ENCODE results near the gene TLL2. TPM values are rescaled to one million over a fixed set of nuclear protein-coding genes. Genes with fewer than 3 reads are reported as not detected.

The TLL2 gene
- total and polyA plus RNA-seq, 11 donors = 1.8 to 8.6 (median 4.6) TPM

DNA sequence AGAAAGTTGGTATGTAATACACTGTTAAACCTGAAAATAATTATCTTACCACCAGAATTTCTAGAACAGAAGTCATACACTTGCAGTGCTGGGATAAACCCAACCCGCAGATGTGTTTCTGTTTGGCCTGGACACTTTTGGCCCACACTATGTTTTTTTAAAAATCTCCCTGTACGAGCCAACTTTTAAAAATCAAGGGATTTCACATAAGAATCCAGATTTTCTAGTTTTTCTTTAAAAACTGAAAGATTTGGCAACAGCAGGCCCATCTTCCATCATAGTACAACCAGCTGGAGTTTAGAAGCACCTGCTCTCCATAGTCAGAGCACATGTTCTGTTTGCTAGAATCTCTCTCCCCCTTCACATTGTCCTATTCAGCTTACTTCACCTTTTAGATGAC, 74.0 kb downstream of the TLL2 start:
- peaks cover 0 to 25% (median 7%) of the 10 kb centered on the region in 12 donors for H3K4me1 ChIP-seq
- intact Hi-C loops (cut with DNase I) = no loop called here
- no peaks in the 10 kb centered on the region for H3K36me3 ChIP-seq
- TF ChIP-seq, protein P1, sequence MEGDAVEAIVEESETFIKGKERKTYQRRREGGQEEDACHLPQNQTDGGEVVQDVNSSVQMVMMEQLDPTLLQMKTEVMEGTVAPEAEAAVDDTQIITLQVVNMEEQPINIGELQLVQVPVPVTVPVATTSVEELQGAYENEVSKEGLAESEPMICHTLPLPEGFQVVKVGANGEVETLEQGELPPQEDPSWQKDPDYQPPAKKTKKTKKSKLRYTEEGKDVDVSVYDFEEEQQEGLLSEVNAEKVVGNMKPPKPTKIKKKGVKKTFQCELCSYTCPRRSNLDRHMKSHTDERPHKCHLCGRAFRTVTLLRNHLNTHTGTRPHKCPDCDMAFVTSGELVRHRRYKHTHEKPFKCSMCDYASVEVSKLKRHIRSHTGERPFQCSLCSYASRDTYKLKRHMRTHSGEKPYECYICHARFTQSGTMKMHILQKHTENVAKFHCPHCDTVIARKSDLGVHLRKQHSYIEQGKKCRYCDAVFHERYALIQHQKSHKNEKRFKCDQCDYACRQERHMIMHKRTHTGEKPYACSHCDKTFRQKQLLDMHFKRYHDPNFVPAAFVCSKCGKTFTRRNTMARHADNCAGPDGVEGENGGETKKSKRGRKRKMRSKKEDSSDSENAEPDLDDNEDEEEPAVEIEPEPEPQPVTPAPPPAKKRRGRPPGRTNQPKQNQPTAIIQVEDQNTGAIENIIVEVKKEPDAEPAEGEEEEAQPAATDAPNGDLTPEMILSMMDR (IDR thresholded peaks at IDR 0.05) = no peak
- TF ChIP-seq POLR2A (IDR thresholded peaks at IDR 0.05) = no peak
- DNase-seq = peak in 1 of 5 donors; percentile 29
- no peak overlapping the region for H3K4me3 ChIP-seq
- no peaks in the 10 kb centered on the region for H3K27me3 ChIP-seq
- WGBS, 4 donors = 71 to 80% (median 77%) methylated on average over 2 of the region's 2 CpGs
- peak overlapping the region in 6 of 12 donors; percentile 18 to 76 (median 50) for H3K27ac ChIP-seq
- peaks cover 0 to 6% (median 0%) of the 10 kb centered on the region in 12 donors for H3K9me3 ChIP-seq
- peak; percentile 28 to 77 (median 52) for ATAC-seq

DNA sequence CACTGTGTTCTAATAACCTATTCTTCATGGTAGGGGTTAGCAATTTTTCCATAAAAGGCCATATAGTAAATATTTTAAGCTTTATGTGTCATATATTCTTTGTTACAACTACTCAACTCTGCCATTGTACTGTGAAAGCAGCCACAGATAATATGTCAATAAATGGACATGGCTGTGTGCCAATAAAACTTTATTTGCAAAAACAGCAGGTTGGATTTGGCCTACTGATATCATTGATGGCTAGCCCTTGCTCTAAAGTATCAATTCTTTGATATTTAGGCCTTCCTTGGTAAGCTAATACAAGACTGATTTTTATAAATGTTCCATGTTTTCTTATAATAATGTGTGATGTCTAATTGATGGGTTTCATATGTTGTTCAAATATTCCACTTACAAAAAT, 77.7 kb downstream of the TLL2 start:
- no peak for TF ChIP-seq POLR2A (IDR thresholded peaks at IDR 0.05)
- TF ChIP-seq, protein P1 (IDR thresholded peaks at IDR 0.05) = no peak
- intact Hi-C loops (cut with DNase I) = no loop called here
- Histone ChIP-seq H3K36me3 (no peaks in the 10 kb centered on the region), H3K27me3 (no peaks in the 10 kb centered on the region), H3K4me1 (peaks cover 0 to 19% (median 4%) of the 10 kb centered on the region in 12 donors), H3K9me3 (peaks cover 0 to 8% (median 0%) of the 10 kb centered on the region in 12 donors), H3K27ac (no peak overlapping the region), H3K4me3 (no peak overlapping the region)
- ATAC-seq (no peak), DNase-seq (no peak)

DNA sequence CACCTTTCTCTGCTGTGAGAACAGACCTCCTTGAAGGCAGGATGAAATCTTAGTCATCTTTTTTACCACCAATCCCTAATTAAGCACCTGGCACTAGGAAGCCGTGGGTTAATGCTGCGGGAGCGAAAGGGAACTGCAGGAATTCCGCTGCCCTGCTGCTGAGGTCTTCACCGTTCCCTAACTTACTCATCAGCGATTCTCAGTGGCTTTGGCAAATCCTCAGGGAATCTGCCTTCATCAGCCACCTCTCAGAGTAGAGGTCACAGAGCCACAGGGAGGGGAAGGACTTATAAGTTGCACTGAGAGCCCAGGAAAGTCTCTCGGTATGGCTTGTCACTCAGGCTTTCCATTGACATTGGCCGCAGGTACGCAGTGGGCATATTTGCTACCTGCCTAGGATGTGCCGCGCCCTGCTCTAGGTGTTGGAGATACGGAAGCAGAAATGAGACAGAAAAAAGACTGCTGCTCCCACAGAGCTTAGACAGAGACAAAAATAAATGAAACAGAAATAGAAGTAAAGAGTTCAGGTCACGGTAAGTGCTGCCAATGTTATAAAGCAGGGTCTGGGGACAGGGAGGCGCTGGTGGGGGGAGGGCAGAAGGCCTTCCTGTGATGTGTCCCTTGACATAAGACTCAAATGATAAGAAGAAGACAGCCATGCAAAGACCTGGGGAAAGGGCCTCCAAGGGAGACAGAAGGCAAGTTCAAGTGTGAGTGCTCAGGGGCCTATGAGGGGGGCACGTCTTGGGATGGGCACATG, 82.3 kb downstream of the TLL2 start:
- no peak overlapping the region for H3K4me3 ChIP-seq
- intact Hi-C loops (cut with DNase I) = no loop called here
- TF ChIP-seq, protein P1 (IDR thresholded peaks at IDR 0.05) = no peak
- TF ChIP-seq POLR2A (IDR thresholded peaks at IDR 0.05) = no peak
- H3K27ac ChIP-seq = no peak overlapping the region
- H3K36me3 ChIP-seq = peaks cover 0 to 3% (median 0%) of the 10 kb centered on the region in 9 donors
- peaks cover 0 to 8% (median 0%) of the 10 kb centered on the region in 12 donors for H3K4me1 ChIP-seq
- 59 to 62% (median 60%) methylated on average over 15 of the region's 15 CpGs for WGBS, 4 donors
- H3K9me3 ChIP-seq = peaks cover 0 to 8% (median 0%) of the 10 kb centered on the region in 12 donors
- H3K27me3 ChIP-seq = no peaks in the 10 kb centered on the region
- no peak for DNase-seq
- ATAC-seq = peak in 3 of 4 donors; percentile 18 to 26 (median 20)

- no peak for TF ChIP-seq POLR2A (IDR thresholded peaks at IDR 0.05)
- TF ChIP-seq, protein P1 (IDR thresholded peaks at IDR 0.05) = no peak
- peaks cover 0 to 9% (median 0%) of the 10 kb centered on the region in 12 donors for H3K4me1 ChIP-seq
- H3K9me3 ChIP-seq = no peaks in the 10 kb centered on the region
- H3K27me3 ChIP-seq = no peaks in the 10 kb centered on the region
- no peak for DNase-seq
- WGBS, 4 donors = 69 to 86% (median 78%) methylated on average over 2 of the region's 2 CpGs
- no peak overlapping the region for H3K4me3 ChIP-seq
- H3K36me3 ChIP-seq = peaks cover 0 to 3% (median 0%) of the 10 kb centered on the region in 9 donors
- H3K27ac ChIP-seq = no peak overlapping the region
- intact Hi-C loops (cut with DNase I) = no loop called here
- ATAC-seq = no peak
Measured at GRCh38 chr10:96427291-96427690, 86.4 kb downstream of the TLL2 start.
